Hematopoietic multipotent progenitor cell treated with erythropoietin and hydrocortisone succinate and interleukin-3 and kit ligand, for 17 days (in vitro differentiated cells): ENCODE measurements around the gene HOXC12.

Experiments
- DNase-seq: peaks from one replicate; pipeline ENCODE4 v3.0.0-alpha.2; 2015; ENCODE audit warnings: low spot score

The HOXC12 gene, protein sequence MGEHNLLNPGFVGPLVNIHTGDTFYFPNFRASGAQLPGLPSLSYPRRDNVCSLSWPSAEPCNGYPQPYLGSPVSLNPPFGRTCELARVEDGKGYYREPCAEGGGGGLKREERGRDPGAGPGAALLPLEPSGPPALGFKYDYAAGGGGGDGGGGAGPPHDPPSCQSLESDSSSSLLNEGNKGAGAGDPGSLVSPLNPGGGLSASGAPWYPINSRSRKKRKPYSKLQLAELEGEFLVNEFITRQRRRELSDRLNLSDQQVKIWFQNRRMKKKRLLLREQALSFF

GRCh38 chr12:53954694-53955035 is at the start of gene HOXC12:
Gene HOXC12 (plus strand): TSS chr12:53954903. CDS start chr12:53954930, 27 bp downstream.
- no peak for DNase-seq

DNA sequence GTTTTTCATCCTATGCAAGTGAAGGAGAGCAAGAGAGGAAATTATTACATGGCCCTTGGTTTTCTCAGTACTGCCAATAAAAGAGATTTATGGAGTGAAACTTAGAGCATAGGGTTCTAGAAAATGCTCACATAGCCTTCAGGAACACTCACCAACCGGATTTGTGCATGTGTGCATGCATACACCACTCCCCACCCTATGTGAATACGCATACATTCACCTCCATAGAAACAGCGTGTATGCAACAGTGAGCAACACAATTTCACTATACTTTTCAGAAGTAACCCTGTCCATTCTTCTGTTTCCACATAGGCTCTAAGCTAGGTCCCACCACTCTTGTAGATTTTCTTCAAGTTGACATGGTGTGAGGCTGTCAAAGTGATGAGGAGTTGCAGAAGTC is 47.6 kb upstream of the HOXC12 start:
- no peak for DNase-seq

DNA sequence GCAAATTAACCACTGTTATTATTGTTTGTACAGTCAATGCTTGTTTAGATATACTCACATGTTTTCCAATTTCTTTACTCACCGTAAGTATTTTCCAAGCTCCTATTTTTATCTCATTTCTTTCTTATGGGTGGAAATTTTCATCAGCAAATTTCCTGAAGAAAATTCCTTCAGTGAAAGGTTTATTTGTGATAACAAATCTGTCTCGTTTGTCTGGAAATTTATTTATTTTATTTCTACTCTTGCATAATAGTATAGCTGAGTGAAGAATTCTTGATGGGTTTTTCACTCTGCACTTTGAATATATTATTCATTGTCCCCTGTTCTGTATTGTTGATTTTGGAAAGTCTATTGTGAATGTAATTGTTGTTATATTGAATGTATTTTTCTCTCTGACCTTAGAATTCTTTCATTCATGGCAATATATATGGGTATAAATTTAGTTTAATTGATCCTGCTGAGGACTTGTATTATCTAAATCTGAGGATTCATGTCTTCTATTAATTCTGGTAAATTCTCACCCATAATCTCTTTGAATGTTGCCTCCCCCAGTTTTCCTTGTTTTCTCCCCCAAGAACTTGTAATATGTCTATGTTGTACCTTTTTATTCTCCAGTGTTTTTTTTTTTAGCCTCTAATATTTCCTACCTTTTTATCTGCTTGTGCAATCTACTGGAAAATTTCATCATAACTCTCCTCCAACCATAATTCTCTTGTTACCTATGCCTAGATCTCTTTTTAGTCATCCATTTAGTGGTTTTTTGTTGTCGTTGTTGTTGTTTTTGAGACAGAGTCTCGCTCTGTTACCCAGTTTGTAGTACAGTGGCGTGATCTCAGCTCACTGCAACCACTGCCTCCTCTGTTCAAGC is 37.7 kb upstream of the HOXC12 start:
- DNase-seq, result no peak

DNA sequence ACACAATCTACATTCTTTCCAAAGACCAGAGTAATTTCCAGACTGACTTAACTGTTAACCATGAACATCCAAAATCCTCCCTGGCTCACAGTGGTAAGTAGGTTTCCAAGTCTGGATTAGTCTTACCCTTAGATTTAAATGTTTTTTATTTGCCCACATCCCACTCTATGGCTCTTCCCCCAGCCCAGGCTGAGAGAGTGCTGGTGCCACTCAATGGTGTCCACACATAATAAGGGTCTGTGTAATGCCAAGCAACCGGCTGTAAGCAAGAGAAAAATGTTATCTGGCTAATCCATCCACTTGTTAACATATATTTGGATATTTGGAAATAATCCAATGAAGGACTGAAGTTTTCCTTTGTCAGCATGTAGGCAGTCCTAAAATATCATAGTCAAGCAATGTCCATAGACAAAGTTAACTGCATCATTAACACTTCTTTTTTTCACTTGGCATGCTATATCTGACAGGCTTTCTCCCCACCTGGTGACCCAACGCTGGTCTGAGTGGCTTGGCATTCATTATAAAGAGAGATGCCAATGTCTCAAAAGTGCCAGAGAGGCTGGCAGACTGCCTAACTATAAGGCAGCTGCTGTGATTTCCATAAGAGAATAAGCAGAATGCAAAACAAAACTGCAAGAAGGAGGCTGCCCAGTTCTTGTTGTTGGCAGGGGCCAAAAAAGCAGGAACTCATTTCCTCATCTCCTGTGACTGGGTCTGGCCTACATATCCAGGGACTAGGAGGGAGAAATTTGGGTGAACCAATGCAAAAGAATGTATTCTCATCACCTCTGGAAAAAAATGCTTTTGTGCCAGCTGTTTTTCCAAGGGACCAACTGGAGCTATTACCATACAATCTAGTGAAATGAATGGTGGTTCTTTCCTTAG is 29.9 kb upstream of the HOXC12 start:
- DNase-seq, result no peak

GRCh38 chr12:53927220-53928029 is 27.3 kb upstream of the HOXC12 start:
- DNase-seq, result no peak

- DNase-seq, result no peak
These were observed 26.5 kb upstream of the HOXC12 start for GRCh38 chr12:53928054-53928835.

DNA sequence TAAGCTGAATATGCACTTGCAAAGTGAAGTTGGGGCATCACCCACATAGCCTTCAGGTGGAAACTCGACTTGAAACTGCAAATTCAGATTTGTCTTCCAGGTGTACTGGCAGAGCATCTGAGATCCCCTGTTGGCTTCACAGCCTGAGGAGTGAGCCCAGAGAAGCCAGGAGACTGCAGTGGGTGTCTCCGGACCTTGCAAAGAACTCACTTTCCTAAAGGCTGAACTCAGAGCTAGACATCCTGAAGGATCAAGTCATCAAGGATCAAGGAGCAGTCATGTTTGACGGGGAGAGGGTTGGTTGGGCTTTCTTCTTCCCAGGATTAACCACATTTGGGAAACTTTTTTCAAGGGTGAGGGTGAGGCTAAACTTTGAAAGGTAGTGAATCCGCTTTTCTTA is 25.2 kb upstream of the HOXC12 start:
- no peak for DNase-seq

DNA sequence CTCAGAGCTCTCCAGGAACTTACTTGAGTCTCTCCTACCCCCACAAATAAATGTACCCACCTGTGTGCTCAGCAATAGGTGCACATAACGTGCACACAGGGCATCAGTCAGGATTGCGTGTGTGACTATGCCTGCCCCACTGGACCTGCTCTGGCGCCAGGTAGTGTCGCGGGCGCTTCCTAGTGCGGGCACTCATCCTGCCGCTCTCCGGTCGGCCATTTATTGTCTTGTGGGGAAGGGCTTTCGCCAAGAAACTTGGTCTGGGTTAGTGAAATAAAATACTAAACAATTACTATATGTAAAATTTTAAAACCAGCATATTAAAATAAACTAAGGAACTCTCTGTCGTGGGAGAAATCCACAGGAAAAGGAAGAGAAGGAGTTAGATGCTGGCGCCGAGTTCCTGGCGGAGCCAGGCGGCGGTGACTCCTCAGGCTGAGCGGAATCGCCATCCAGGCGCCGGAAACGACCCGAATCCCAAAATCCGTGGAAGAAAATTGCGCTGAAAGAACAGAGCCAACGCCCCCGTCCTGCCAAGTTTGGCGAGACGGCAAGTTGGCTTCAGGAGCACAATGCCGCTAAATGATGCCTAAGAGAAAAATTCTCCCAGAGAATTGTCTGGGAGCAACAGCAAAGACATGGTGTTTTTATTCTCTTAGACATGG is 24.0 kb upstream of the HOXC12 start:
- no peak for DNase-seq

DNA sequence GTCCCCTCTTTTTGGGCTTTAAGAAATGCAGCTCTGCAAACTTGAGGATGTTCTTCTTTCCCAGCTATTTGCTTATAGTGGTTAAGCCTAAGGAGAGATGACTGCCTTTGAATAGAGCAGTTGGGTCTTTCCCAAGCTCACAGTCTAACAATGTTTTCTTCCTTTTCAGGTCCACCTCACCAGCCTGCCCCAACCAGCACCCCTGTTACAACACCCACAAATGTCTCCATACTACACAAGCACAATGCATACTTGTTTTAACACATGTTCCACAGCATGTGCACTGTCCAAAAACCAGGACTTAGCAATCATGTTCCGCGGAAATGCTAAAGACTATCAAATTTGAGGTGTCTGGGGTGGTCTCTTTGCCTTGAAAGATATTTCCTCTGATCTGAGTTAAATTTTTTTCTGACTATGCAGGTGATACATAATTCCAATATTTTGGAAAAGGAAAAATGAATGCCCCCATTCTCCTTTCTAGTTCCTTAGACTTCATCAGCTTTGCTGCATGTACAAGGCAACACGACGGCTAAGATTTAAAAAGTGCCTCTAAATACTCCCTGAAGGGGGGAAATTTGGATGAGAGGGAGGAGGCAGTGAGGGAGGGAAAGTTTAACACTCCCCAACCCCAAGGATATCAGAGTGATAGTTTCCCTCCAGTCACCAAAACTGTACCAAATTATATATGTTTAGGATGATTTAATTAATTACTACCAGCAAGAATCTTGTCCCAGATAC is 22.7 kb upstream of the HOXC12 start:
- no peak for DNase-seq

DNA sequence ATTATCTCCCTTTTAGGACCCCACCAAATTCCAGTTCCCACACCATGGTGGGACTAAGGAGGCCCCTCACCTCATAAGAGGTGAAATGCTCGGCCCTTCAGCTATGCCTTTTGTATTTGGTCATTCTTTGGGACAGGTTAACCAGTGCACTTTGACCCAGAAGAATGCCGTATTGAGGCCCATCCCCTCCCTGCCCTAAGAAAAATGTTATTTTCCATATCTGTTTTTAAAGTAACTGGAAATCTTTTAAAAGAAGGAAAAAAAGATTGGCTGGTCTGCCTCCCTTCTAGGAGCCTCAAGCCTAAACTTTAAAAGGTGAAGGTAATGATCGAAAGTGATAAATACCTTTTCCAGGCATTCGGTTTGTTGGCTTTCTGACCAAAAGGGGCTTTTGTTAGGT is 21.8 kb upstream of the HOXC12 start:
- DNase-seq, result no peak

GRCh38 chr12:53935383-53936341 is 19.0 kb upstream of the HOXC12 start:
- DNase-seq, result no peak

DNA sequence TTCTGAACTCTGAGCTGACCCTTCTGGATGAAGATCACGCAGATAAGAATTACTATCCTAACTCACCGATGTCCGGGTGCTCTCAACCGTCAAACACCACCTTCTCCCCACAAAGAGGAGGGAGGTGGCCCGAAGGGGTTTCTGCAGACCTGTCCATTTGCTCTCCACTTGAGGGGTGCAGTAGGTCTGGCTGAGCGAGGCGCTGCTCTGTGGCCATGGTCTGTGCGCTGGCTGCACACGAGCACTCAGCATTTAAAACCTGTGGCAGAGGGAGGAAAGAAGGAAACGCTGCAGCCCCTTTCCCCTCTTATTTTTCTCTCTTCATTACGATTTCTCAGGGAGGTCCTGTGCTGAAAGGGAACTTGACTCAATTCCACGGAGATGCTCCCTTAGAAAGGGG is 17.6 kb upstream of the HOXC12 start:
- no peak for DNase-seq

DNA sequence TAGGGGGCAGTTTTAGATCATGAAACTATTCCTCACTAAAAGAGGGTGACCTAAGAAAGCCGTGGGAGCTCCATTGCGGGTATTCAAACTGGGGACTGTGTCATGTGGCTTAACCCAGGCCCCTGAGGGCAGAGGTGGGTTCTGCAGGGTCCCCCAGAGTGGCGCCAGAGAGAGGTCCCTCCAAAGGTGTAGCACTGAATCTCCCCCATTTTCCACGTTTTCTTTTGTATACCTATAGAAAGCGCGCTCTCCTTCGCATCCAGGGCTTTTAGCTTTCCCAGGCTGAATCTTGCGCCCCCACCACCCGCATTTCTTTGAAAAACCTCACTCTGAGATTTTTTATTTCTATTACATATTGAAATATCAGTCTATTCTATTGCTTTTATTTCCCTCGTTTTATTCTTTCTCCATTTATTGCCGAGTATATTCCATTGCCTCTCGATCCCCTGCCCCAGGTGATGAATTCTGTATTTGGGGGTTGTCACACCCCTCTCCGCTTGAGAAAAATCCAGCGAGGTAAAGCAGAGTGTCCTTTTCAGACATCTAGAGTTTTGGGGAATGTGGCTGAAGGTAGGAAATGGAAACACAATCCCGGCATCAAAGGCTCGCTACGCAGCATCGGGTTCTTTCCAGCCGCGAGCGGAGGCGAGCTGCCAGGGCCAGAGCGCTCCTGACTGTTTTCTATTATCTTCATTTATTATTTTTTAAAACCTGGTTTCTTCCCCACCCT is 16.9 kb upstream of the HOXC12 start:
- no peak for DNase-seq

DNA sequence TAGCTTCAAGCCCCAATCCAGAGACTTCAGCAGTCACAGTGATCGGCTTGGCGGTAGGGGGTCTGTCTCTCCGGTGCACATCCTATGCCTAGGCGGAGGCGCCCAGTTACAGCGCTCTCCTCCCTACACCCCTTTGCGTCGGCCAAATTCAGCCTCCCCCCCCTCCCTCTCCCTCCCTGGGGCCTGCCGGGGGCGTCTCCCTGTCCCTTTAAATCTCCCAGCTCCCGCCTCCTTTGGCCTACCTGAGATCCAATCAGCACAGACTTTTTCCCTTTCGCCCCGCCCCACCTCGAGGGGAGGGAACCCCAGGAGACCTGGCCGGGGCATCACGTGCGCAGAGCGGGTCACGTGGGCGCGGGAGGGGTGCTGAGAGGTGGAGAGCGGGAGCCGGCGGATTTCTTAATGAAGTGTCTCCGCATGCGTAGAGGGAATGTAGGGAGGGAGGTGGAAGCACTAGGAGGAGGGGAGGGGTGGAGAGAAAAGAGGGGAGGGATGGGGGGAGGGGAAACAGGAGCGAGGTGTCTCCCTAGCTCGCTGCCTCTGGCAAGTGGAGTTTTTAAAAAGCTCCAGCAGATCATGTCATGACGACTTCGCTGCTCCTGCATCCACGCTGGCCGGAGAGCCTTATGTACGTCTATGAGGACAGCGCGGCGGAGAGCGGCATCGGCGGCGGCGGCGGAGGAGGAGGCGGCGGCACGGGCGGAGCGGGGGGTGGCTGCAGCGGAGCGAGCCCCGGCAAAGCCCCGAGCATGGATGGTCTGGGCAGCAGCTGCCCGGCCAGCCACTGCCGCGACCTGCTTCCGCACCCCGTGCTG is 16.2 kb upstream of the HOXC12 start, which contains the start of gene HOXC13:
Gene HOXC13, plus strand, starts transcription at position 506 of the 815 bp plus-strand sequence. Its CDS starts 76 bp downstream, at position 582.
- DNase-seq, result no peak

DNA sequence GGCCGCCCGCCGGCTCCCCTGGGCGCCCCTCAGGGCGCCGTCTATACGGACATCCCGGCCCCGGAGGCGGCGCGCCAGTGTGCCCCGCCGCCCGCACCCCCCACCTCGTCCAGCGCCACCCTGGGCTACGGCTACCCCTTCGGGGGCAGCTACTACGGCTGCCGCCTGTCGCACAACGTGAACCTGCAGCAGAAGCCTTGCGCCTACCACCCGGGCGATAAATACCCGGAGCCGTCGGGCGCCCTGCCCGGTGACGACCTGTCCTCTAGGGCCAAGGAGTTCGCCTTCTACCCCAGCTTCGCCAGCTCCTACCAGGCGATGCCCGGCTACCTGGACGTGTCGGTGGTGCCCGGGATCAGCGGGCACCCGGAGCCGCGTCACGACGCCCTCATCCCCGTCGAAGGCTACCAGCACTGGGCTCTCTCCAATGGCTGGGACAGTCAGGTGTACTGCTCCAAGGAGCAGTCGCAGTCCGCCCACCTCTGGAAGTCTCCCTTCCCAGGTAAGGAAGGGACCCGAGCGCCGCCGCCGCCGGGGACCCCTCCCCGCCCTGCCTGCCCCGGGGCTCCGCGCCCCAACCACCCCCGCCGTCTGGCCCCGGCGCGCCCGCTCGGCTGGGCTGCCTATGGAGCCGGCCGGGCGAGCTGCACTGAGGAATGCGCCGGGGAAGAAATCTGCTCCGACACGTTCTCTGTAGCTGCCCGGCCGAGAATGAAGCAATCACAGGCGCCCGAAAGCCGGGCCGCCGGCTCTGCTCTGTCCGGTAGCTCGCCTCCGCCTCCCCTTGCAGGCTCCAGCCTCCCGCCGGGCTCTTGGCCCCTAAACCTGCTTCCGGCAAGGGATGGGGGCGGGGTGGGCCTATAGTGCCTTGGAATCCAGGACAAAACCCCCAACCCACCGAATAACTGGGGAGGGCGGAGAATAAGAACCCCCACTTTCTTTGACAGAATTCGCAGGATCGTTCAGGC is 15.3 kb upstream of the HOXC12 start:
- DNase-seq, result no peak
